Measurements from ENCODE around the gene ACOT7.

The ACOT7 gene

DNA sequence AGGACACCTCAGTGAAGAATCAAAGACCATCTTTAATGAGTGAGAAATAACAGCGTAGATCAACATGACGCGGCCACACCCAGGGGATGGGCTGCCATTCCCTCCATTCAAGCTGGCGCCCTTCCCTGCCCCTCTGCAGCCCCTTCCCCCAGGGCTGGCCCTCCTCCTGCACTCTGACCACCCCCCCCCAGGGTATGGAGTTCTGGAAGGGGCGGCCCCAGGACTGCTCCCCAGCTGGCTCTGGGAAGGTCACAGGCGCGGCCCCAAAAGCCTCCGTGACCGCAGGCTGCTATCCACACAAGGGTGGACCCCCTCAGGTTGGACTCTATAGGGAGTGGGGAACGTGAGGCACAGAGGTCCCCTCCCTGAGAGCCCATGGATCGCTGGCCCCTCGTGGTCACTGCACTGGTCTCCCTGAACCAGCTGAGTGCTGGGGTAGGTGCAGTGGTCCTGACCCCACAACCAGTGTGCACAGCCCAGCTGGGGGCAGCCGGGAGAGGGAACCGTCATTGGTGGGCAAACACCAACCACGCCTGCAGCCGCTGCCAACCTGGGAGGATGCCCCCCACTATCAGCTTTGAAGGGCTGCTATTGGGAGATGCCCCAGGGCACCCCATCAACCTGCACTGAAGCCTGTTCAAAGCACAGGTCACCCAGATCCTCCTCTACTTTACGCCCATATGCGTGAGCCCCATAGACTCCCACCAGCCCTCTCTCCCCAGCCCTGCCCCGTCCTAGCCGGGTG, 116.6 kb downstream of the ACOT7 start:
- Histone ChIP-seq H3K36me3 (ENCODE audit: insufficient read depth, low read length) (peaks cover 83% of the 10 kb centered on the region), H3K79me2 (ENCODE audit: insufficient read depth, low read length) (no peaks in the 10 kb centered on the region), H3K4me2 (ENCODE audit: insufficient read depth, low read length) (no peak overlapping the region), H3K9ac (ENCODE audit: low read depth, low read length) (no peak overlapping the region), H3K4me3 (ENCODE audit: low read depth in 1 of 2, low read length in 2 of 2) (no peak overlapping the region), H3K9me3 (ENCODE audit: insufficient read depth, low read length, severe bottlenecking) (no peaks in the 10 kb centered on the region), H2AFZ (ENCODE audit: low read depth, low read length) (no peak overlapping the region), H3K27me3 (ENCODE audit: insufficient read depth, low read length, poor library complexity) (no peaks in the 10 kb centered on the region), H3K4me1 (ENCODE audit: insufficient read depth, low read length) (no peaks in the 10 kb centered on the region), H3K27ac (ENCODE audit: low read length) (no peak overlapping the region), H4K20me1 (ENCODE audit: insufficient read depth, low read length) (peaks cover 38% of the 10 kb centered on the region)
- TF ChIP-seq EZH2 (IDR thresholded peaks at IDR 0.05; ENCODE audit: borderline replicate concordance, low read depth, low read length, severe bottlenecking) = no peak
- TF ChIP-seq, protein P1, sequence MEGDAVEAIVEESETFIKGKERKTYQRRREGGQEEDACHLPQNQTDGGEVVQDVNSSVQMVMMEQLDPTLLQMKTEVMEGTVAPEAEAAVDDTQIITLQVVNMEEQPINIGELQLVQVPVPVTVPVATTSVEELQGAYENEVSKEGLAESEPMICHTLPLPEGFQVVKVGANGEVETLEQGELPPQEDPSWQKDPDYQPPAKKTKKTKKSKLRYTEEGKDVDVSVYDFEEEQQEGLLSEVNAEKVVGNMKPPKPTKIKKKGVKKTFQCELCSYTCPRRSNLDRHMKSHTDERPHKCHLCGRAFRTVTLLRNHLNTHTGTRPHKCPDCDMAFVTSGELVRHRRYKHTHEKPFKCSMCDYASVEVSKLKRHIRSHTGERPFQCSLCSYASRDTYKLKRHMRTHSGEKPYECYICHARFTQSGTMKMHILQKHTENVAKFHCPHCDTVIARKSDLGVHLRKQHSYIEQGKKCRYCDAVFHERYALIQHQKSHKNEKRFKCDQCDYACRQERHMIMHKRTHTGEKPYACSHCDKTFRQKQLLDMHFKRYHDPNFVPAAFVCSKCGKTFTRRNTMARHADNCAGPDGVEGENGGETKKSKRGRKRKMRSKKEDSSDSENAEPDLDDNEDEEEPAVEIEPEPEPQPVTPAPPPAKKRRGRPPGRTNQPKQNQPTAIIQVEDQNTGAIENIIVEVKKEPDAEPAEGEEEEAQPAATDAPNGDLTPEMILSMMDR (IDR thresholded peaks at IDR 0.05; ENCODE audit: borderline replicate concordance, extremely low read depth, low read length, poor library complexity, severe bottlenecking) = no peak
- ATAC-seq (ENCODE audit: insufficient read depth, low read depth) = no peak
- DNase-seq = no peak

DNA sequence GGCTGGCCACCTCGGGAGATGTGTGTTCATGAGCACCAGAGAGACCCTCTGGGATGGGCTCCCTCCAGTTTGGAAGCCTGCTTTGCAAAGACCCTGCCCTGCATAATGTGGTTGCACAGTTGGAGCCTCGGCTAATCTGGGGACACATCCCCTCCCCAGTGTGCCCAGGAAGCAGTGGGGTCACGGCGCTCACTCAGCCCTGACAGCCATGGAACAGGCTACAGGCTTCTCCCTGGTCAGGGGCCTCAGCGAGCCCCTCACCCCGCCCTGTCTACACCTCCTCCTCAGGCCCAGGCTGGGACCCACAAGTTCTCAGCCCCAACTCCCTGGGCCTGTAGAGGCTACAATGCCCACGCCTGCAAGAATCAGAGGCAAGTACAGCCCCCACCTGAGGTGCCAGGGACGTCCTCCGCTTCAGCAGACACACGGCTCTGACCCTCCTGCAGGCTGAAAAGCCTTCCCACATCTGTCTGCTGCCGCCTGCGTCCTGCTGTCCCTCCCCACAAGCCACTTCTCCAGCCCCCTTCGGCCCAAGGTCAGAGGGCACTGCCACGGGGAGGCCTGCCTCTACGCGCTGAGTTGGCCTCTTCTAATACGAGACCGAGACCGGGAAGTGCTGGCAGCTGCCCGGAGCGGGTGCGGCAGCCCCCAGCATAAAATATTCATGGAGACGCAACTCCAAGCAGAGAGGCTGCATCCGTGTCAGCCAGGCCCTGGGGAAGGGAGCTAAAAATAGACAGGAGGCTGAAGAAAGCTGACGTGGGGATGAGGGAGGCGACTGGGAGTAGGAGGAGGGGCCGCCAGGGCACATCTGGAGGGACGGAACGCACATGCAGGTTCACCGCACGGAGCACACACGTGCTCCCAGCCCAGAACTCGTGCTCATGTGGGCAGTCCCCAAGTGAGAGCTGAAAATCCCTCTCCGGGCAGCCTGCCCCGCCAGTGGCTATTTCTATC, 117.5 kb downstream of the ACOT7 start:
- Histone ChIP-seq H3K27me3 (ENCODE audit: insufficient read depth, low read length, poor library complexity) (no peaks in the 10 kb centered on the region), H3K9ac (ENCODE audit: low read depth, low read length) (no peak overlapping the region), H2AFZ (ENCODE audit: low read depth, low read length) (no peak overlapping the region), H3K79me2 (ENCODE audit: insufficient read depth, low read length) (no peaks in the 10 kb centered on the region), H3K27ac (ENCODE audit: low read length) (no peak overlapping the region), H3K36me3 (ENCODE audit: insufficient read depth, low read length) (peaks cover 83% of the 10 kb centered on the region), H3K4me2 (ENCODE audit: insufficient read depth, low read length) (no peak overlapping the region), H3K9me3 (ENCODE audit: insufficient read depth, low read length, severe bottlenecking) (no peaks in the 10 kb centered on the region), H4K20me1 (ENCODE audit: insufficient read depth, low read length) (peaks cover 37% of the 10 kb centered on the region), H3K4me3 (ENCODE audit: low read depth in 1 of 2, low read length in 2 of 2) (no peak overlapping the region), H3K4me1 (ENCODE audit: insufficient read depth, low read length) (no peaks in the 10 kb centered on the region)
- TF ChIP-seq, protein P1 (IDR thresholded peaks at IDR 0.05; ENCODE audit: borderline replicate concordance, extremely low read depth, low read length, poor library complexity, severe bottlenecking) = no peak
- TF ChIP-seq EZH2 (IDR thresholded peaks at IDR 0.05; ENCODE audit: borderline replicate concordance, low read depth, low read length, severe bottlenecking) = no peak
- ATAC-seq (ENCODE audit: insufficient read depth, low read depth) = no peak
- DNase-seq = no peak

DNA sequence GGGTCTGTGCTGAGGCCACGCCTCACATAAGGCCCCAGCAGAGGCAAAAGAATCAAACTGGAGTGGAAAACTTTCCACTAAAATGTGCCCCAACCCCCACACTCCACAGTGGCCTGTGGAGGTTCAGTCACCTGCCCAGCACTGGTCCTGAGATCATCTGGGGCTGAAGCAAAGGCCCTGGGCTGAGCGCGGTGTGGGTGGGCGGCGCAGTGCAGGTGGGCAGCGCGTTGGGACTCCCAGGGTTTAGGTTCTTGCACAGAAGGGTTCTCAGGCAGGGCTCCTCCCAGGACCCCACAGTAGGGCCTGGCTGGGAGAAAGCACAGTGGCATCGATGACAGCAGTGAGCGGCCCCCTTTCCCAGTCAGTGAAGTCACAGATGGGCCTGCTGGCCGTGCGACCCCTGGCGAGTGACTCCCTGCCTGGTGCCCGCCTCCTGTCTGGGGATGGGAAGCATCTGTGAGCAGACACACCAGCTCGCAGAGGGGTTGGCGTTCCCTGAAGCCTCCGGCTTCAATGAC, 118.9 kb downstream of the ACOT7 start:
- no peaks in the 10 kb centered on the region for H3K79me2 ChIP-seq (ENCODE audit: insufficient read depth, low read length)
- DNase-seq (no peak), ATAC-seq (ENCODE audit: insufficient read depth, low read depth) (no peak)
- no peak overlapping the region for H3K27ac ChIP-seq (ENCODE audit: low read length)
- no peaks in the 10 kb centered on the region for H3K4me1 ChIP-seq (ENCODE audit: insufficient read depth, low read length)
- no peak overlapping the region for H3K4me2 ChIP-seq (ENCODE audit: insufficient read depth, low read length)
- no peak overlapping the region for H2AFZ ChIP-seq (ENCODE audit: low read depth, low read length)
- H3K9ac ChIP-seq (ENCODE audit: low read depth, low read length) = no peak overlapping the region
- H4K20me1 ChIP-seq (ENCODE audit: insufficient read depth, low read length) = peaks cover 47% of the 10 kb centered on the region
- no peak for TF ChIP-seq EZH2 (IDR thresholded peaks at IDR 0.05; ENCODE audit: borderline replicate concordance, low read depth, low read length, severe bottlenecking)
- TF ChIP-seq, protein P1 (IDR thresholded peaks at IDR 0.05; ENCODE audit: borderline replicate concordance, extremely low read depth, low read length, poor library complexity, severe bottlenecking) = no peak
- no peak overlapping the region for H3K4me3 ChIP-seq (ENCODE audit: low read depth in 1 of 2, low read length in 2 of 2)
- no peaks in the 10 kb centered on the region for H3K27me3 ChIP-seq (ENCODE audit: insufficient read depth, low read length, poor library complexity)
- H3K9me3 ChIP-seq (ENCODE audit: insufficient read depth, low read length, severe bottlenecking) = no peaks in the 10 kb centered on the region
- H3K36me3 ChIP-seq (ENCODE audit: insufficient read depth, low read length) = peaks cover 81% of the 10 kb centered on the region
